Measurements from ENCODE around the gene EIF4G3. TPM values are rescaled to one million over a fixed set of nuclear protein-coding genes. Genes with fewer than 3 reads are reported as not detected.

Gene EIF4G3
- 10 to 100 TPM; 31.5 to 33.4 TPM for total RNA-seq

GRCh38 chr1:21176586-21177555 lies at the start of gene EIF4G3:
Gene EIF4G3 (minus strand): TSS chr1:21176897. CDS start chr1:21002742, 174,155 bp downstream.

GRCh38 chr1:20787029-20787839 lies 389.5 kb downstream of the EIF4G3 start, which contains the start of gene HP1BP3:
Gene HP1BP3 (minus strand): TSS chr1:20787307. CDS start chr1:20780440, 6,867 bp downstream.

Small RNA genes within 50 kb of the gene (microRNA-seq; reads per million reads assigned to microRNA genes)
- gene MIR1256 (ENCODE audit: borderline microRNAs expressed, borderline replicate concordance): not detected

Other genes with a start within 250 kb of the EIF4G3 start
- 10 to 100 TPM; 72.3 to 79.0 TPM for gene ECE1, start 113.6 kb upstream of the EIF4G3 start, total RNA-seq